Activated effector memory CD4-positive, alpha-beta T cell treated with Interleukin-2 at 50 U/mL for 16 hours (primary cell): ENCODE data around the gene UCN2.
"Not testable (repeated sequence)": the region's sequence is repeated elsewhere in the genome, so short reads cannot be mapped to it uniquely, and the experiment has no call there.

Source experiments
- DNase-seq: peaks from one replicate; pipeline ENCODE4 v3.0.0-alpha.2; 2020

The UCN2 gene

DNA sequence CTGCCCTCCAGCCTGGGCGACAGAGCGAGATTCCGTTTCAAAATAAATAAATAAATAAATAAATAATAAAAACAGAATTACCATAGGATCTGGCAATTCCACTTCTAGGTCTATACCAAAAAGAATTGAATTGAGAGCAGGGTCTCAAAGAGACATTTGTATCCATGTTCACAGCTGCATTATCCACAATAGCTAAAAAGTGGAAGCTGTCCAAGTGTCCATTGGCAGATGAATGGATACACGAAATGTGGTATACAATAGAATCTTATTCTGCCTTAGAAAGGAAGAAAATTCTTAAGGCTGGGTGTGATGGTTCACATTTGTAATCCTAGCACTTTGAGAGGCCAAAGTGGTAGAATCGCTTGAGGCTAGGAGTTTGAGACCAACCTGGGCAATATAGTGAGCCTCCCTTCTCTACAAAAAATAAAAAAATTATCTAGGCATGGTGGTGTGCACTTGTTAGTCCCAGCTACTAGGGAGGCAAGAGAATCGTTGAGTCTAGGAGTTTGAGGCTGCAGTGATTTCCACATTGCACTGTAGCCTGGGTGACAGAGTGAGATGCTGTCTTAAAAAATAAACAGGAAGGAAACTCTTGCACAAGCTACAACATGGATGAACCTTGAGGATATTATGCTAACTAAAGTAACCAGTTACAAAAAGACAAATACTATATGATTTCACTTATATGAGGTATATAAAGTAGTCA lies 31.2 kb downstream of the UCN2 start:
- no peak for DNase-seq

- not testable (repeated sequence) for DNase-seq
Observed at GRCh38 chr3:48530701-48531100, 32.9 kb downstream of the UCN2 start.

GRCh38 chr3:48528754-48529153 lies 34.8 kb downstream of the UCN2 start:
- DNase-seq: no peak

GRCh38 chr3:48528048-48528447 lies 35.5 kb downstream of the UCN2 start:
- DNase-seq: no peak

GRCh38 chr3:48524970-48525369 lies 38.6 kb downstream of the UCN2 start:
- DNase-seq: no peak

- no peak for DNase-seq
Observed at GRCh38 chr3:48521635-48522034, 41.9 kb downstream of the UCN2 start.

DNA sequence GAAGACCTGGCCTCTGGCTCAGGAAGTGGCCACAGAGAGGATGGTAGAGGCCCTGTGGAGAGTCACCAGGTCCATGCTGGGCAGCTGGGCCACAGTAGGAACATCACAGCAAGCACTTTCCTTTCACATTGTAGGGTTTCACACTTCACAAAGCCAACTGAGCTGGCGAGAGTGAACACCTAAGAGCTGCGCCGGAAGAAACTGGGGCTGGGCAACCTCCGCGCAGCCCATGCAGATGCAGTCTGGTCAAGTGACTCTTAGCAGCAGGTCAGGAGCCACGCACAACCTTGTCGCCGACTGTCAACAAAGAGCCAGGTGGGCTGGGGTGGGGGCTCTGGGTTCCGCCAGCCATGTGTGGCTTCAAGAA lies 44.3 kb downstream of the UCN2 start:
- DNase-seq: no peak

DNA sequence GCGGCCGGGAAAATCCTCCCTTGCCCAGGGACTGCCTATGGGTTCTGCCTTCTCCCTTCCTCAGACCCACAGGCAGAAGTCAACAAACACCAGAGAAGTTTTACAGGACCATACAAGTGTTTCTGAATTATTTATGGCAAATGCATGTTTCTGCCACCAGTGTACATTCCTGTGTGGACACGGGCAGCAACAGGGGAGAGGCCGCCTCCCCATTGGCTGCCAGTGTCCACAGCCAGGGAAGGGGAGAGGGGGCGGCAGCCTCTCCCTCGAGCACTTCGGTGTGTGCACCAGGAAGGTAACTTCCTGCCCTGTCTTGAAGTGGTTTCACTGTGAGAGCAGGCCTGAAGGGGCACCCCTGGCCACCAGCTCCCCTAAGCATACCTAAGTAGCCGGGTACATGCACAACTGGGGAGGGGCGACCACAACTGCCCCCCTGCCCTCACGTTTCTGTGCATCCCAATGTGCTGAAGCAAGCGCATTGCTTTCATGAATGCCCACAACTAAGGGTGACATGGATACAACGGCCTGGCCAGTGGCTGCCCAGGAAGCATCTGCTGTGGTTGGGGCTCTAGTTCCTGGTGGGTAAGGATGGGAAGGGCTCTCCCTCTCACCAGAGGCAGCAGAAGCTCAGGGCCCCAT lies 44.8 kb downstream of the UCN2 start:
- DNase-seq: peak; percentile 16

DNA sequence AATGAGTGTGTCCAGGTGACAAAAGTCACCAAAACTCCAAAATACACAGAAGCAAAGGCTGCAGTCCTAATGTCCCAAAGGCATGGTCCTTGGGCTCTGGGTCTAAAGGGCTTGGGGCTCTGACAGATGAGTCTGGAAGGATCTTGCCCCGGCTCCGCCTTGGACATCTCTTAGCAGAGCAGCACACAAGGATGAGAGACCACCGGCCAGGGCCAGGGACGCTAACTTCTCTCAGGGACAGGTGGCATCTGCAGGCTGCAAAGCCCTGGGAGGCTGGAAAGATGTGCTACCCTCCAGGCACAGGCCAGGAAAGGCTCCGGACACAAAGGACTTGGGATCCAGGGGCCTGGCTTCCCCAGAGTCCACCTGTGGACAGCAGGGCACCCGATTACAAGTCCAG lies 45.5 kb downstream of the UCN2 start:
- DNase-seq: no peak

DNA sequence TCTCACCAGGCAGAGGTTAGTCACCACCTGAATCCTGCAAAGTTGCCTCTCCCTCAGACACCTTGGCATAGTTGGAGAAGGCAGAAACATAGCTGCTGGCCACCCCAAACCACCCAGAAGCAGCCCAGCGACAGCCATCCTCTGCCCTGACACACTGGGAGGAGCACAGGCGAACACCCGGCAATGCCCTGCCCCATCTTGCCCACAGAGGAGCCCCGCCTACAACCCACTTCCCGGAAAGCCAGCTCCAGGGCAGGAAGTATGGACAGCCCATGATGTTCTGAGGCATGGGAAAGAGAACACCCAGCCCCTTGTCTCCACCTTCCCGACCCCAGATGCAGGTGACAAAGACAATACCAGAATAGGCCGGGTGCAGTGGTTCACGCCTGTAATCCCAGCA lies 47.0 kb downstream of the UCN2 start:
- DNase-seq: peak; percentile 27

DNA sequence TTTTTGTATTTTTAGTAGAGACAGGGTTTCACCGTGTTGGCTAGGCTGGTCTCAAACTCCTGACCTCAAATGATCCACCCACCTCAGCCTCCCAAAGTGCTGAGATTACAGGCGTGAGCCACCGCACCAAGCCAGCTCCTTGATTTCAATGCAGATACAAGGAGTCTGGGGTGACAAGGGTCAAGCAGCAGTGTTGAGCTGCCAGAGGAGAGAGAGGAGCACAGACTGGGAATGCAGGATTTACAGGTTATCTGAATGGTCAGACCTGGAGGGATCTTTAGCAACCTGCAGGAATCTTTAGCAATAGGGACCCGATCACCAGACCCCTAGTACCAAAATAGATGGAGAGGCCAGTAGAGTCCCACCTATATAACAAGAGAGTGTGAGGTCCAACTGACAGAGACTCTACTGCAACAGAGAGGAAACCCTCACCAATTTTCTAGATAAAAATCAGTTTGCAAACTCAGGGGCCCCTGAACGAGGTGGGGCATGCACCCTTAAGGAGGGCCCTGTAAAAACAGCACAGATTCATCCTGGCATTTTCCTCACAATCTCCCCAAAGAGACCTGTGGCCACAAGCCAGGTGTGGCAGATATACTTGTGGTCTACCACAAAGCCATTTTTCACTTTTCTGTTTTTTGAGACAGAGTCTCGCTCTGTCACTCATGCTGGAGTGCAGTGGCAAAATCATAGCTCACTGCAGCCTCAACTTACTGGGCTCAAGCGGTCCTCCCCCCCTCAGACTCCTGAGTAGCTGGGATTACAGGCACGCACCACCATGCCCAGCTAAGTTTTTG lies 49.0 kb downstream of the UCN2 start:
- DNase-seq: peak; percentile 18
